ENCODE data around the gene GSG1. TPM values are rescaled to one million over a fixed set of nuclear protein-coding genes. Genes with fewer than 3 reads are reported as not detected.

The GSG1 gene
- total RNA-seq, 1 donor from 2014 or later = 0.23 TPM

DNA sequence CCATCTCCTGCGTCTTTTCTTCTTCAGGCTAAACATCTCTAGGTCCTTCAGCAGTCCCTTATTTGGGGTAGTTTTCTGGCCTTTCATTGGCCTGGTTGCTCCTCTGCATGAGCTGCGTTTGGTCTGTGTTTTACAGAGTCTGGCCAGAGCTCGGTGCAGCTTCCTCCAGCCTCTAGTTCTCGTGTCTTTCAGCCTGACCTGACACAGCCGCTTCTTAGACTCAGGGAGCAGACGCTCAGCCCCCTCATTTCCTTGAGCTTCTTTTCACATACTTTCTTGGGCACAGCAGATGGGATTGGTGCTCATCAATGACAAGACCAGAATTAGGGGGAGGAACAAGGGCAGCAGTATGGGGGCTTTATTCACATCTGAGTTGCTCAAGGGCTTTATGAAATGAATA is 13.6 kb upstream of the GSG1 start:
- peaks cover 18% of the 10 kb centered on the region for H3K4me1 ChIP-seq (ENCODE audit: insufficient read depth, low read length)
- H3K36me3 ChIP-seq (ENCODE audit: insufficient read depth, low read length) = no peaks in the 10 kb centered on the region
- H3K9me3 ChIP-seq (ENCODE audit: insufficient read depth, low read depth, low read length) = no peaks in the 10 kb centered on the region
- H3K27ac Mint-ChIP-seq (ENCODE audit: unreplicated experiment) = no peak overlapping the region
- TF ChIP-seq, protein P1, sequence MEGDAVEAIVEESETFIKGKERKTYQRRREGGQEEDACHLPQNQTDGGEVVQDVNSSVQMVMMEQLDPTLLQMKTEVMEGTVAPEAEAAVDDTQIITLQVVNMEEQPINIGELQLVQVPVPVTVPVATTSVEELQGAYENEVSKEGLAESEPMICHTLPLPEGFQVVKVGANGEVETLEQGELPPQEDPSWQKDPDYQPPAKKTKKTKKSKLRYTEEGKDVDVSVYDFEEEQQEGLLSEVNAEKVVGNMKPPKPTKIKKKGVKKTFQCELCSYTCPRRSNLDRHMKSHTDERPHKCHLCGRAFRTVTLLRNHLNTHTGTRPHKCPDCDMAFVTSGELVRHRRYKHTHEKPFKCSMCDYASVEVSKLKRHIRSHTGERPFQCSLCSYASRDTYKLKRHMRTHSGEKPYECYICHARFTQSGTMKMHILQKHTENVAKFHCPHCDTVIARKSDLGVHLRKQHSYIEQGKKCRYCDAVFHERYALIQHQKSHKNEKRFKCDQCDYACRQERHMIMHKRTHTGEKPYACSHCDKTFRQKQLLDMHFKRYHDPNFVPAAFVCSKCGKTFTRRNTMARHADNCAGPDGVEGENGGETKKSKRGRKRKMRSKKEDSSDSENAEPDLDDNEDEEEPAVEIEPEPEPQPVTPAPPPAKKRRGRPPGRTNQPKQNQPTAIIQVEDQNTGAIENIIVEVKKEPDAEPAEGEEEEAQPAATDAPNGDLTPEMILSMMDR (IDR thresholded peaks at IDR 0.05; ENCODE audit: insufficient read depth, low read depth, low read length) = no peak
- no peak for TF ChIP-seq EZH2 (IDR thresholded peaks at IDR 0.05; ENCODE audit: insufficient read depth, low read length)
- H3K4me2 ChIP-seq (ENCODE audit: low read length) = no peak overlapping the region
- peaks cover 21% of the 10 kb centered on the region for H3K4me1 Mint-ChIP-seq (ENCODE audit: low read depth, unreplicated experiment)
- no peak overlapping the region for H3K9ac ChIP-seq (ENCODE audit: low read length)
- peaks cover 4% of the 10 kb centered on the region for H3K27me3 Mint-ChIP-seq (ENCODE audit: low read depth, unreplicated experiment)
- H3K79me2 ChIP-seq (ENCODE audit: insufficient read depth, low read length) = no peaks in the 10 kb centered on the region
- H3K4me3 ChIP-seq (ENCODE audit: insufficient read depth, low read depth, low read length) = no peak overlapping the region
- no peak overlapping the region for H3K4me3 Mint-ChIP-seq (ENCODE audit: unreplicated experiment)
- H3K9me3 Mint-ChIP-seq (ENCODE audit: unreplicated experiment) = peaks cover 5% of the 10 kb centered on the region
- H3K27me3 ChIP-seq (ENCODE audit: insufficient read depth, low read length) = no peaks in the 10 kb centered on the region
- no peak for DNase-seq (ENCODE audit: low read depth)
- FAIRE-seq = no peak
- H3K36me3 Mint-ChIP-seq (ENCODE audit: low read depth, unreplicated experiment) = no peaks in the 10 kb centered on the region
- H4K20me1 ChIP-seq (ENCODE audit: insufficient read depth, low read length) = no peaks in the 10 kb centered on the region
- H3K27ac ChIP-seq (ENCODE audit: low read depth, low read length) = no peak overlapping the region
- no peak overlapping the region for H2AFZ ChIP-seq (ENCODE audit: low read depth, low read length)

DNA sequence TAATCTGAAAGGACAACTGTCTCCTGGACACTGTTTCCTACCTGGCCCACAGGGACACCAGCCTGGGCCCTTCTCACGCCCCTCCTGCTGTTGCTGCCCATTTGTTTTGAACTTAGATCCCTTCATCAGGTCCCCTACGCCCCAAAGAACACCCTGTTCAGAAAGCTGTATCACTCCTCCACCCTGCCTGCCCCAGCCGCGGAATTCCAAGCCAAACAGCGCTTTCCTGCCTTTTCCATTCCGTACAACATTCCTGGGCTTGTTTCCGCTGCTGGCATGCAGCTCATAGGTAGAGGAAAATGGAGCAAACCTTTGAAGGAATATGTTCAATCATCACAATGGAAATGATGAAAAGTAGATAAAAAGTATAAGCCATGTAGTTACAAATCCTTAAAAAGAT is 12.8 kb upstream of the GSG1 start:
- Histone ChIP-seq H3K4me1 (ENCODE audit: insufficient read depth, low read length) (peaks cover 18% of the 10 kb centered on the region), H3K4me2 (ENCODE audit: low read length) (no peak overlapping the region), H3K79me2 (ENCODE audit: insufficient read depth, low read length) (no peaks in the 10 kb centered on the region), H3K27ac (ENCODE audit: low read depth, low read length) (no peak overlapping the region), H3K9me3 (ENCODE audit: insufficient read depth, low read depth, low read length) (no peaks in the 10 kb centered on the region), H3K9ac (ENCODE audit: low read length) (no peak overlapping the region), H3K27me3 (ENCODE audit: insufficient read depth, low read length) (no peaks in the 10 kb centered on the region), H3K36me3 (ENCODE audit: insufficient read depth, low read length) (no peaks in the 10 kb centered on the region), H4K20me1 (ENCODE audit: insufficient read depth, low read length) (no peaks in the 10 kb centered on the region), H2AFZ (ENCODE audit: low read depth, low read length) (no peak overlapping the region), H3K4me3 (ENCODE audit: insufficient read depth, low read depth, low read length) (no peak overlapping the region)
- Mint-ChIP-seq H3K27me3 (ENCODE audit: low read depth, unreplicated experiment) (peaks cover 4% of the 10 kb centered on the region), H3K4me3 (ENCODE audit: unreplicated experiment) (no peak overlapping the region), H3K9me3 (ENCODE audit: unreplicated experiment) (peaks cover 8% of the 10 kb centered on the region), H3K4me1 (ENCODE audit: low read depth, unreplicated experiment) (peaks cover 21% of the 10 kb centered on the region), H3K36me3 (ENCODE audit: low read depth, unreplicated experiment) (no peaks in the 10 kb centered on the region), H3K27ac (ENCODE audit: unreplicated experiment) (no peak overlapping the region)
- DNase-seq (ENCODE audit: low read depth) = no peak
- no peak for FAIRE-seq
- TF ChIP-seq, protein P1 (IDR thresholded peaks at IDR 0.05; ENCODE audit: insufficient read depth, low read depth, low read length) = no peak
- no peak for TF ChIP-seq EZH2 (IDR thresholded peaks at IDR 0.05; ENCODE audit: insufficient read depth, low read length)

DNA sequence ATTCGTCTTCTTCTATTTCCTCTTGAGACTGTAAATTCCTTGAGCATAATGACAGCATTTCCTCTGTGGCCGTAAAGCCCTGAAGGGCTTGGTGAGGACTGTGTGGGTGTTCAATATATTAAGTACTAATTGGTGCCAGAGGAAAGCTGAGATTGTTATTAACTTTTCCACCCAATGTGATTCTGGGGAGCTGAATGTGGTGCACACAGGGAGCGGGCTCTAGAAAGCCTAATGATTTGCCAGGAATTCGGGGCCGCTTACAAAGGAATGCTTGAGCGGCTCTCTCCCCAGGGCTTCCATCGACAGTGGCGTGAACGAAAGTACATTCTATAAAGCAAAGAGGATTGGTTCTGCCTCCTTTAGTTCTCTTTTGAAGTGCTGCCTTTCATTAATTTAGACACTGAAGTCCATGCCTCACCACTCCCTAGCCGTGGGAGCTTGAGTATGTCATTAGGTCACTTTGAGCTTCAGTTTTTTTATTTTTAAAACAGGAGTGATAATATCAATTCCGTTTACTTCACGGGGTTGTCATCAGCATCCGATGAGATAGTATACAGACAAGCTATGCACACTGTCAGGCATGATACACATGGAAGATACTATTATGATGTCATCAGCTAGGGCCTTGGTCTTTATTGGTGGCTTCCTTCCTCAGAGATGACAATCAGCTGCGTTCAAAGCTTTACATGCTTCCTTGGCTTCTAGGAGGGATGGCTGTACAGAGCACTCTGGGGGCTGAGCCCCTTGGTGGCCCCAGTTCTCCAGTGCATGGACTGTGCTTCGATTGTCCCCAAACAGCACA is 11.0 kb upstream of the GSG1 start:
- H3K27me3 ChIP-seq (ENCODE audit: insufficient read depth, low read length) = no peaks in the 10 kb centered on the region
- H3K4me3 ChIP-seq (ENCODE audit: insufficient read depth, low read depth, low read length) = peak overlapping the region; percentile 26
- H2AFZ ChIP-seq (ENCODE audit: low read depth, low read length) = peak overlapping the region; percentile 48
- no peaks in the 10 kb centered on the region for H4K20me1 ChIP-seq (ENCODE audit: insufficient read depth, low read length)
- no peak overlapping the region for H3K4me3 Mint-ChIP-seq (ENCODE audit: unreplicated experiment)
- peaks cover 4% of the 10 kb centered on the region for H3K27me3 Mint-ChIP-seq (ENCODE audit: low read depth, unreplicated experiment)
- H3K9me3 Mint-ChIP-seq (ENCODE audit: unreplicated experiment) = peaks cover 10% of the 10 kb centered on the region
- H3K79me2 ChIP-seq (ENCODE audit: insufficient read depth, low read length) = no peaks in the 10 kb centered on the region
- H3K27ac ChIP-seq (ENCODE audit: low read depth, low read length) = no peak overlapping the region
- TF ChIP-seq EZH2 (IDR thresholded peaks at IDR 0.05; ENCODE audit: insufficient read depth, low read length) = no peak
- TF ChIP-seq, protein P1 (IDR thresholded peaks at IDR 0.05; ENCODE audit: insufficient read depth, low read depth, low read length) = no peak
- H3K9ac ChIP-seq (ENCODE audit: low read length) = peak overlapping the region; percentile 34
- FAIRE-seq (no peak), DNase-seq (ENCODE audit: low read depth) (no peak)
- H3K4me2 ChIP-seq (ENCODE audit: low read length) = peak overlapping the region; percentile 76
- H3K4me1 Mint-ChIP-seq (ENCODE audit: low read depth, unreplicated experiment) = peaks cover 21% of the 10 kb centered on the region
- H3K4me1 ChIP-seq (ENCODE audit: insufficient read depth, low read length) = peaks cover 18% of the 10 kb centered on the region
- no peaks in the 10 kb centered on the region for H3K36me3 ChIP-seq (ENCODE audit: insufficient read depth, low read length)
- H3K36me3 Mint-ChIP-seq (ENCODE audit: low read depth, unreplicated experiment) = no peaks in the 10 kb centered on the region
- no peak overlapping the region for H3K27ac Mint-ChIP-seq (ENCODE audit: unreplicated experiment)
- H3K9me3 ChIP-seq (ENCODE audit: insufficient read depth, low read depth, low read length) = no peaks in the 10 kb centered on the region
